GM21723 (cell line): ENCODE results near the gene PFN3.
A peak's percentile ranks its signal among the peaks of the same experiment; 100 is the strongest.

Experiments
- ATAC-seq: cut with Tn5 transposase; IDR thresholded peaks from one replicate; pipeline ENCODE4 v1.9.1; 2021; ENCODE audit warnings: mild to moderate bottlenecking, moderate library complexity; ENCODE audit not compliant: unreplicated experiment

Gene PFN3

GRCh38 chr5:177399997-177400868 lies at the start of gene PFN3:
PFN3 (minus strand) TSS chr5:177400661; CDS start chr5:177400576, 85 bp downstream.
- no peak for ATAC-seq

- no peak for ATAC-seq
Observed at GRCh38 chr5:177449140-177450061, 48.9 kb upstream of the PFN3 start.

GRCh38 chr5:177448244-177448950 lies 47.9 kb upstream of the PFN3 start:
- ATAC-seq = no peak

- ATAC-seq = no peak
Observed at GRCh38 chr5:177447611-177448243, 47.3 kb upstream of the PFN3 start.

GRCh38 chr5:177447066-177447610 lies 46.7 kb upstream of the PFN3 start:
- peak; percentile 50 for ATAC-seq

GRCh38 chr5:177446200-177447065 lies 46.0 kb upstream of the PFN3 start, which contains the start of gene PRR7:
PRR7 (plus strand) TSS chr5:177446814; CDS start chr5:177455068, 8,254 bp downstream.
- peak; percentile 46 for ATAC-seq

GRCh38 chr5:177445917-177446199 lies 45.4 kb upstream of the PFN3 start:
- no peak for ATAC-seq

GRCh38 chr5:177445052-177445916 lies 44.8 kb upstream of the PFN3 start:
- ATAC-seq = no peak

GRCh38 chr5:177444106-177445051 lies 43.9 kb upstream of the PFN3 start:
- ATAC-seq = no peak

- no peak for ATAC-seq
Observed at GRCh38 chr5:177443144-177443983, 42.9 kb upstream of the PFN3 start.

GRCh38 chr5:177442066-177442826 lies 41.8 kb upstream of the PFN3 start:
- ATAC-seq = no peak

GRCh38 chr5:177440990-177441780 lies 40.7 kb upstream of the PFN3 start:
- no peak for ATAC-seq

GRCh38 chr5:177440211-177440989 lies 39.9 kb upstream of the PFN3 start:
- ATAC-seq = no peak

- ATAC-seq = no peak
Observed at GRCh38 chr5:177439518-177440053, 39.1 kb upstream of the PFN3 start.
